Motor neuron (in vitro differentiated cells): ENCODE measurements around the gene FUCA1. TPM values are rescaled to one million over a fixed set of nuclear protein-coding genes. Genes with fewer than 3 reads are reported as not detected.
"Not testable (repeated sequence)": the region's sequence is repeated elsewhere in the genome, so short reads cannot be mapped to it uniquely, and the experiment has no call there.

Experiments
- ATAC-seq, 8 experiments: fragments of 200-7000 bp; cut with Tn5 transposase; replicated peaks in 6 of 8; 2 replicates each; pipeline ENCODE4 v1.8.0; 2021; ENCODE audit warnings: mild to moderate bottlenecking in 8 of 8, moderate library complexity in 8 of 8
- H3K27ac ChIP-seq, 2 donors: fragments of 250-450 bp; sonication (Bioruptor Pico); 2 replicates each; pipeline ENCODE4 v1.9.0; 2021; ENCODE audit warnings: antibody characterized with exemption in 2 of 2, mild to moderate bottlenecking in 2 of 2, moderate library complexity in 1 of 2
- H3K4me1 ChIP-seq, 2 donors: fragments of 250-450 bp; sonication (Bioruptor Pico); replicated peaks in 1 of 2; 2 replicates each; pipeline ENCODE4 v1.6.1; 2021; ENCODE audit warnings: antibody characterized with exemption in 2 of 2, mild to moderate bottlenecking in 2 of 2, moderate library complexity in 1 of 2
- H3K4me3 ChIP-seq, 5 donors: fragments of 250-450 bp; sonication (Bioruptor Pico); 2 replicates each; pipeline ENCODE4 v1.9.0; 2021; ENCODE audit warnings: antibody characterized with exemption in 5 of 5, mild to moderate bottlenecking in 5 of 5, moderate library complexity in 4 of 5
- WGBS, 10 experiments: fragments of 450-650 bp; shearing (Covaris generic); methylation state at CpG; one replicate each; pipeline ENCODE4 v1.0.0; 2022; 5-methylcytosine and 5-hydroxymethylcytosine counted together
- in situ Hi-C, 9 experiments: fragments of 400-800 bp; cut with MboI; loops; one replicate each; pipeline ENCODE4 v1.15.0; 2021; ENCODE audit warnings: low sequenced_read_pairs in 9 of 9, low pct_unique_long_range_greater_than_20kb in 2 of 9; ENCODE audit not compliant: unreplicated experiment in 9 of 9
- total RNA-seq, 8 experiments: library from RNA; unstranded; fragments of 300-600 nt; gene quantifications; 2 replicates each; pipeline versions ENCODE4 v1.2.3 to v1.2.4, GENCODE V29; 2022

FUCA1 gene
- total RNA-seq, 8 experiments from 2014 or later = 6.5 to 23.1 (median 18.9) TPM

GRCh38 chr1:23905461-23906025 is 37.5 kb upstream of the FUCA1 start:
- Histone ChIP-seq H3K27ac (no peak overlapping the region), H3K4me1 (peaks cover 0 to 4% of the 10 kb centered on the region in 2 donors), H3K4me3 (no peak overlapping the region)
- ATAC-seq = no peak
- in situ Hi-C loops = no loop called here
- 70 to 93% (median 89%) methylated on average over 2 to 7 of the region's 7 CpGs; no CpG with 5 or more reads in 3 of the 10 experiments for WGBS, 10 experiments

- no peak for ATAC-seq
- WGBS, 10 experiments = 25 to 88% (median 76%) methylated on average over 1 to 9 of the region's 10 CpGs
- no peak overlapping the region for H3K27ac ChIP-seq
- in situ Hi-C loops = no loop called here
- H3K4me3 ChIP-seq = no peak overlapping the region
- peaks cover 0 to 4% of the 10 kb centered on the region in 2 donors for H3K4me1 ChIP-seq
Observed at GRCh38 chr1:23904748-23905357, 36.8 kb upstream of the FUCA1 start.

- Histone ChIP-seq H3K4me3 (no peak overlapping the region), H3K27ac (no peak overlapping the region), H3K4me1 (peaks cover 0 to 4% of the 10 kb centered on the region in 2 donors)
- WGBS, 10 experiments = 35 to 95% (median 57%) methylated on average over 2 to 6 of the region's 6 CpGs; no CpG with 5 or more reads in 2 of the 10 experiments
- in situ Hi-C loops = no loop called here
- no peak for ATAC-seq
Observed at GRCh38 chr1:23903754-23904153, 35.7 kb upstream of the FUCA1 start.

- peak; percentile 25 to 83 (median 74) for ATAC-seq
- whole genome bisulfite sequencing, 10 experiments = 37 to 96% (median 77%) methylated on average over 4 to 18 of the region's 92 CpGs; no CpG with 5 or more reads in 4 of the 10 experiments
- peaks cover 0 to 4% of the 10 kb centered on the region in 2 donors for H3K4me1 ChIP-seq
- H3K4me3 ChIP-seq = peak overlapping the region; percentile 13 to 35 (median 21)
- H3K27ac ChIP-seq = no peak overlapping the region
- in situ Hi-C loops = no loop called here
Observed at GRCh38 chr1:23902321-23903278, 34.5 kb upstream of the FUCA1 start.

GRCh38 chr1:23900017-23900416 is 31.9 kb upstream of the FUCA1 start:
- ATAC-seq = peak in 2 of 8 experiments; percentile 42 to 51
- H3K4me1 ChIP-seq, in situ Hi-C loops, H3K27ac ChIP-seq, H3K4me3 ChIP-seq: not testable (repeated sequence)
- WGBS, 10 experiments = 0 to 80% (median 43%) methylated on average over 1 to 7 of the region's 8 CpGs; no CpG with 5 or more reads in 2 of the 10 experiments

GRCh38 chr1:23899070-23899469 is 31.0 kb upstream of the FUCA1 start:
- in situ Hi-C loops = no loop called here
- no peak for ATAC-seq
- Histone ChIP-seq H3K4me1 (peaks cover 0 to 4% of the 10 kb centered on the region in 2 donors), H3K4me3 (no peak overlapping the region), H3K27ac (no peak overlapping the region)
- 17 to 100% (median 89%) methylated on average over 2 to 3 of the region's 3 CpGs; no CpG with 5 or more reads in 2 of the 10 experiments for WGBS, 10 experiments

GRCh38 chr1:23897083-23897482 is 29.0 kb upstream of the FUCA1 start:
- H3K4me3 ChIP-seq = no peak overlapping the region
- no peak for ATAC-seq
- in situ Hi-C loops = no loop called here
- 46 to 91% (median 77%) methylated on average over 1 to 6 of the region's 6 CpGs; no CpG with 5 or more reads in 2 of the 10 experiments for WGBS, 10 experiments
- no peak overlapping the region for H3K27ac ChIP-seq
- H3K4me1 ChIP-seq = no peaks in the 10 kb centered on the region

- in situ Hi-C loops = no loop called here
- 0 to 100% (median 50%) methylated on average over 1 to 3 of the region's 3 CpGs; no CpG with 5 or more reads in 4 of the 10 experiments for WGBS, 10 experiments
Observed at GRCh38 chr1:23896491-23896890, 28.4 kb upstream of the FUCA1 start.

GRCh38 chr1:23895993-23896392 is 27.9 kb upstream of the FUCA1 start:
- no peak overlapping the region for H3K27ac ChIP-seq
- in situ Hi-C loops = no loop called here
- WGBS, 10 experiments = 47 to 85% (median 60%) methylated on average over 2 to 4 of the region's 4 CpGs; no CpG with 5 or more reads in 2 of the 10 experiments
- no peaks in the 10 kb centered on the region for H3K4me1 ChIP-seq
- no peak overlapping the region for H3K4me3 ChIP-seq
- ATAC-seq = no peak

More at GRCh38 chr1:23896491-23896890, 28.4 kb upstream of the FUCA1 start:
- Histone ChIP-seq H3K27ac (no peak overlapping the region), H3K4me1 (no peaks in the 10 kb centered on the region), H3K4me3 (no peak overlapping the region)
- ATAC-seq = no peak

GRCh38 chr1:23895082-23895481 is 27.0 kb upstream of the FUCA1 start:
- no peak for ATAC-seq
- no peak overlapping the region for H3K4me3 ChIP-seq
- no peak overlapping the region for H3K27ac ChIP-seq
- H3K4me1 ChIP-seq = no peaks in the 10 kb centered on the region
- WGBS, 10 experiments = 60 to 100% (median 88%) methylated on average over 1 to 5 of the region's 5 CpGs; no CpG with 5 or more reads in 1 of the 10 experiments
- in situ Hi-C loops = no loop called here

- in situ Hi-C loops = no loop called here
- Histone ChIP-seq H3K27ac (no peak overlapping the region), H3K4me3 (no peak overlapping the region), H3K4me1 (no peaks in the 10 kb centered on the region)
- WGBS, 10 experiments = 0 to 86% (median 63%) methylated on average over 1 to 5 of the region's 5 CpGs; no CpG with 5 or more reads in 2 of the 10 experiments
- ATAC-seq = no peak
Observed at GRCh38 chr1:23889074-23889473, 21.0 kb upstream of the FUCA1 start.

- ATAC-seq = no peak
- H3K27ac ChIP-seq = no peak overlapping the region
- H3K4me1 ChIP-seq = no peaks in the 10 kb centered on the region
- H3K4me3 ChIP-seq = no peak overlapping the region
- WGBS, 10 experiments = 60 to 100% (median 85%) methylated on average over 1 to 4 of the region's 4 CpGs; no CpG with 5 or more reads in 6 of the 10 experiments
- in situ Hi-C loops = no loop called here
Observed at GRCh38 chr1:23885222-23885621, 17.1 kb upstream of the FUCA1 start.

GRCh38 chr1:23882746-23883145 is 14.7 kb upstream of the FUCA1 start:
- in situ Hi-C loops = no loop called here
- ATAC-seq = no peak
- 50 to 88% (median 69%) methylated on average over 2 to 4 of the region's 4 CpGs for WGBS, 10 experiments
- no peaks in the 10 kb centered on the region for H3K4me1 ChIP-seq
- H3K4me3 ChIP-seq = no peak overlapping the region
- no peak overlapping the region for H3K27ac ChIP-seq
